Inflammatory macrophage (primary cell): ENCODE data around the gene TFF1.

Source experiments
- DNase-seq, 2 donors: peaks; one replicate each; pipeline ENCODE4 v3.0.0-alpha.2; 2020 to 2022

The TFF1 gene

DNA sequence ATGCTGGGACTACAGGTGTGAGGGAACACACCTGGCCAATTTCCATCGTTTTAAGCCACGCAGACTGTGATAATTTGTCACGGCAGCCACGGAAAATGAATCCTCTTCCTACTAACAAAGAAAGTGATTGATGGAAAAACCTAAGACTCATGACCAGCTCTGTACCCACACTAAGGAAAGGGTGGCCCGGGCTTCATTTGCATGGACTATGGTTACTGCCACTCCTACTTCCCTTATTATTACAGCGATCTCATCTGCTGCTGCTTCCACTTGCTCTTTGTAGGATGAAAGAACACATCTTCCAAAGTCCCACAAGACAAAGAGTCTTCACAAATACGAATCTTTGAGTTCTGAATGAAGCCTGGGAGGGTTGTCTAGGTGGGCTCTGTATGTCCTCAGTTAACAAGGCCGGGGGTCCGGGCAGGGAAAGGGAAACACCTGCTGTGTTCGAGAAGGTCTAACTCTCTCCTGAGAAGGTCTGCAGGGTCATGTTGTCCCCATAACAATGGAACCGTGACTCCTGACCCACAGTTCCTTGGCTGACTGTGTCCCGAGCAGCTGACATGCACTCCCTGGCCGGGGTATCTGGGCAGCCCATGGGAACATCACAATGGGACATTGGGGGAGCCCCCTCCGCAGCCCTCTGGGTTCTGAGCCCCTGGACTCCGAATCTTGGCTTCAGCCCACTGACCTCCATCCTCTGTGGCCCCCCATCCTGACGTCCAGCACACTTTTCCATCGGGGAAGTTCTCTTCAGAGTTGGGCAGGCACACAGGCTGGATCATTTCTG is 13.3 kb upstream of the TFF1 start:
- peak; percentile 35 to 48 for DNase-seq

DNA sequence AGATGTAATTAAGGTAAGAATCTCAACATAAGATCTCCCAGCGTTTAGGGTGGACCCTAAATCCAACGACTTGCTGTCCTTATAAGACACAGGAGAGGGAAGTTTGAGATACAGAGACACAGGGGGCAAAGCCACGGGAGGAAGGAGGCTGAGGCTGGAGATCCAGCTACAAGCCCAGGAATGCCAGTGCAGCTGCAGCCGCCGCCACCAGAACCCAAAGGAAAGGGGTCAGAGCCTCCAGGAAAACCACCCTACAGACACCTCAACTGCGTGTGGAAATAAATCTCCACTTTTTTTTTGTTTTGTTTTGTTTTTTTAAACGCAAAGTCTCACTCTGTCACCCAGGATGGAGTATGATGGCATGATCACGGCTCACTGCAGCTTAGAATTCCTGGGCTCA is 12.1 kb upstream of the TFF1 start:
- DNase-seq, result no peak

- DNase-seq, result no peak
Measured at GRCh38 chr21:42377951-42378340, 11.6 kb upstream of the TFF1 start.

DNA sequence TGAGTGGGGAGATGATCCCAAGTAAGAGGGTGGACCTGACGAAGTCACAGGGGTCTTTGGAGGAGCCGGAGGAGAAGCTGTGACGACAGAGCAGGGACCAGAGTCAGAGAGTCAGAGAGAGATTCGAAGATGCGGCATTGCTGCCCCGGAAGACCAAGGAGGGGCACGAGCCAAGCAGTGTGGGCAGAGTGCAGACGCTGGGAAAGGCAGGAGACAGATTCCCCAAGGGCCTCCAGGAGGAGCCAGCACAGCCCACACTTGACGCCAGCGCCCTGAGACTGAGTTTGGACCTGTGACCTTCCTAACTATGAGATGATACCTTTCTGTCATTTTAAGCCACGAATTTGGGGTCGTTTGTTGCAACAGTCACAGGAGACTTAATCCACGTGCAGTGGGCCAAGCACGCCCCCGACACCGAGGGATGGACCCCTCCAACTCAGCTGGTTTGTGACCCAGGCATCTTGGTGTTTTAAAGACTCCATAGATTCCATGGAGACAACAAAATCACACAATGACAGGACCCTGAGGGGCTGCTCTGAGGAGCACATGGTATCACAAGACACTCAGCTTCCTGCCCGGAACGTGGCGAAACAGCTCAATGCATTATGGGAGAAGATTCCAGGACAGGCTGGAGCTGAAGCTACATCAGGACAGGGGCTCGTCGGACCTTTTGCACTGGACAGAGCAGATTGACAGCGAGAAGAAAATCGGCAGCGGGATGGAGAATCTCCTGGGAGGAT is 11.0 kb upstream of the TFF1 start:
- no peak for DNase-seq

GRCh38 chr21:42376338-42376982 is 10.1 kb upstream of the TFF1 start:
- no peak for DNase-seq

GRCh38 chr21:42375966-42376337 is 9.6 kb upstream of the TFF1 start:
- no peak for DNase-seq

GRCh38 chr21:42375506-42375905 is 9.2 kb upstream of the TFF1 start:
- DNase-seq, result no peak

GRCh38 chr21:42374864-42375499 is 8.6 kb upstream of the TFF1 start:
- DNase-seq, result no peak

DNA sequence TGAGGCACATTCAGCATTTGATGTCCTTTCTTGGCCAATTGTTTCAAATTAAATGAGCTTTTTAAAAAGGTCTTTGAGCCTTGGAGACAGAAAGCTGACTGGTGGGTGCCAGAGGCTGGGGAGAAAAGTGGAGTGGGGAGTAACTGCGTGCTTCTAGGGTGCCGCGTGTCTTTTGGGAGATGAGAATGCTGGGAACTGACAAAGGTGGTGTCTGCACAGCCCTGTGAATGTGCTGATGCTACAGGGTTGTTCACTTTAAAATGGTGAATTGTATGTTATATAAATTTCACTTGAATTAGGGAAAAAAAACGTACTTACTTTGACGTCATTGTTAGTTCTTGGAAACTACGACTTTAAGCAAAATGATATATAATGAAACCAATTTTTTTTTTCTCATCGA is 8.1 kb upstream of the TFF1 start:
- DNase-seq, result no peak

GRCh38 chr21:42373908-42374455 is 7.6 kb upstream of the TFF1 start:
- DNase-seq, result no peak

DNA sequence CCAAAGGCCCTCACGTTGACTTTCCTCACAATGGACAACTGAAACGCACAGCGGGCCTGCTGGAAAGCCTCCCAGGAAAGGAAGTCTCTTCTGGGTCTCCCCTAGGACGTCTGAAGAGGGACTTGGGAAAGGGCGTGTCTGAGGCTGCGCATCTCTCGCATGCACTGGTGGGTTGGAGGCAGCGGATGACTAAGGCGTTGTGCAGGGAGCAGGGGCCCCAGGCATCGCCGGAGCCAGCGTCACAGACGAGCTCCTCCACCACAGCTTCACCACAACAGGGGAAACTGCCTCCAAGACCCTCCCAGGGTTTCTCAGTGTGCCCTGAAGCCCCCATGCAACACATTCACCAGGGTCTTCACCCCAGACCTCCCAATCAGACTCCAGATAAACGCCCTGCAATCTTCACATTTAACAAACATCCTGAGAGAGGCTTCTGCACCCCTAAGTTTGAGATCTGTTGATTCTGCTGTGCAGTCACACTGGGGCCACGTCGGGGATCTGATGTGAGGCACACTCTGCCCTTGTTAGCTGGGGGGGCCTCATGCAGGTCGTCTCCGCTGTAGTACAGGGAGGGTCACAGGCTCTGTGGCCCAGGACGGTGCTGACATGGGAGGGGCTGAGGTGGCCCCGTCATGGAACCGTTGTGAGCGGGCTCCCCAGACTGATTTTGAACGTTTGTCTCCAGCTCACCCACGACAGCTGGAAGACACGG is 7.0 kb upstream of the TFF1 start:
- DNase-seq, result no peak

- DNase-seq, result no peak
Measured at GRCh38 chr21:42370894-42371654, 4.7 kb upstream of the TFF1 start.

DNA sequence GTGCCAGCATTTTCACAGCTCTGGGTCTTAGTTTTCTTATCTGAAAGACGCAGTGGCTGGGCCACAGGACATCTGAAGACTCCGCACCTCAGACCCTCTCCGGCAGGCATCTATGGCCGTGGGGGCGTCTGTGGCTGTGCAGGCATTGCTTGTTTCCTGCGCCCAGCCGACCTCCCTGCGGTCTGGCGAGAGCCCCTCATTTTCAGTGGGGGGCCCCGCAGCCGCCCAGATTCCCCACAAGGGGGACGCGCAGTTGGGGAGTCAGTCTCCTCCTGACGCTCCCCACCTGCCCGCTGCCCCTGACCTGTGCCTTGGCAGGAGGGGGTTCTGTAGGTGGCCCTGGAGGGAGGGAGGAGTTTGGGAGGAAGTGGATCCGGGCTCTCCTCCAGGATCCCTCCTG is 3.5 kb upstream of the TFF1 start:
- no peak for DNase-seq

DNA sequence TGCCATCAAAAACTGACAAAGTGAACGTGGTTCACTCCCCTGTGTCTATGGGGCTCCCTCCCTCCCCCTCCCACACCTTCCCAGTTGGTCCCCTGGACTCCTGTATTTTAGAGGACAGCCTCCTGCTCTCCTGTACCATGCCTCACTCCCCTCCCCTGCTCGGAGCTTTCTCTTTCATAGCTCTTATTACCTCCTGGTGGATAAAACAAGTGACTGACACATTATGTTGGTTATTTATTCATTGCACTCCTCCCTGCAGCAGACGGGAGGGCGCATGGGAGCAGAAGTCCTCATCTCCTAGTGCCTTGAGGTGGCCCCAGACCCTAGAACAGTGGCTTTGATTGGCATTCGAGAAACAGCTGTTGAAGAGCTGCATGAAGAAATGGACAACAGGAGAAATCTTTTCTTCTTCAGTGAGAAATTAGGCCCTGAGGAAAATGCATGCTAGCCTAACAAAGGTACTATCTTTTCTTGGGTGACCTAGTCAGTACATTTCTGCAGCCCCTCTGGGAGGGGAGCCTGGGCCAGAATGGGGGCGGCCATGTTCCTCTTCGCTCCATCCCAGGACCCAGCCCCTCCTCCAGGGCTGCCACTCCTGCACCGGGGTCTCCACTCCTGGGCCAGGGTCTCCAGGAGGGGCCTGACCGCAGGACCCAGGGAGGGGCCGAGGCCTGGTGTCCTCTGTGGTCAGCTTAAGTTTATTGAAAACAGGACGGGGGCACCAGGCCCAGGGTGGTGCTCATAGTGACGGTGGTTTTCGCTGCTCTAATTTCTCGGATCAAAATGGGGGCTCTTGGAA is 1.2 kb upstream of the TFF1 start:
- DNase-seq, result no peak

- no peak for DNase-seq
Measured at GRCh38 chr21:42365770-42366169, 565 bp downstream of the TFF1 start.

DNA sequence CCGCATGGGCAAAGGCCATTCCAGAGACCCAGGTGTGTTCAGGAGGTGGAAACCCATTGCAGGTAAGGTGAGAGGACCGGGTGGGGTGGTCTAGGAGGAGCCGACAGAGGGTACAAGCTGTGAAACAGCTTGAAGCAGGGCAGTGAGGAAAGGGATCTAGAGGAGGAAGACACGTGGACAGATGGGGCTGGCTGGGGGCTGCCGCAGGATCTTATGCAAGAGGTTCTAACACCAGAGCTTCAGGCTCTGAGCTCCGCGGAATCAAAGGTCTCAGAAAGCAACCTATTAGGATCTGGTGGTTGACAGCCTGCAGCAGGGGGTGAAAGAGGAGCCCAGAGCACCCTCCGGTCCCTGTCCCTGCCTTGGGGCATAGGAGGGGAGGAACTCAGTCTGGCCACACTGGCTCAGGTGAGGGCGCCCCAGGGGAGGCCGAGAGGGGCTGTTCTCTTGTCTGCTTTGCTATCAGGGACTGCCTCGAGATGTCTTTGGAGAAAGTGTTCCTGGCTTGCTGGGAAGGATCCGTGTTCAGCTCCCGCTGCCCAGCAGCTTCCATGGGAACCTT is 1.9 kb downstream of the TFF1 start:
- DNase-seq, result no peak

- no peak for DNase-seq
Measured at GRCh38 chr21:42363312-42363711, 3.0 kb downstream of the TFF1 start.

GRCh38 chr21:42362700-42363099 is 3.6 kb downstream of the TFF1 start:
- DNase-seq, result no peak

- no peak for DNase-seq
Measured at GRCh38 chr21:42362198-42362597, 4.1 kb downstream of the TFF1 start.

GRCh38 chr21:42361286-42361685 is 5.0 kb downstream of the TFF1 start:
- no peak for DNase-seq
